Measurements from ENCODE around the gene ZDHHC3.

Gene ZDHHC3

DNA sequence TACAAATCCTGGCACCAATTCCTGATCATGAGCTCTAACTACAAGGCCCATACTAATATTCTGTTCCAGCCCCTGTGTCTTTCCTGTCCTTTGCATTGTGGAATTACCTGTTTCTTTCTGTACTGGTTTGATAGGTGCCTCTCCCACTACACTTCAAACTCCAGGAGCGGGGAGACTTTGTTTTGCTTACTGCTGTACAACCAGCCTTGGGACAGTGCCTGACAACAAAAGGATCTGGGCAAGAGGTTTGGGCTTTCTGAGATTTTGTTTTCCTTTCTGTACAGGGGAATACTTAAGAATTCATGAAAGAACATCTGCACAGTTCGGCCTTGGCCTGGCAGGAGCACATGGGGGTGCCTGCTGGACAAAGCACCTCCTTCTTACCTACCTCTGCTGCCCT lies 45.1 kb downstream of the ZDHHC3 start:
- DNase-seq (ENCODE audit: low read depth in 2 of 3, low spot score in 2 of 3) = no peak

DNA sequence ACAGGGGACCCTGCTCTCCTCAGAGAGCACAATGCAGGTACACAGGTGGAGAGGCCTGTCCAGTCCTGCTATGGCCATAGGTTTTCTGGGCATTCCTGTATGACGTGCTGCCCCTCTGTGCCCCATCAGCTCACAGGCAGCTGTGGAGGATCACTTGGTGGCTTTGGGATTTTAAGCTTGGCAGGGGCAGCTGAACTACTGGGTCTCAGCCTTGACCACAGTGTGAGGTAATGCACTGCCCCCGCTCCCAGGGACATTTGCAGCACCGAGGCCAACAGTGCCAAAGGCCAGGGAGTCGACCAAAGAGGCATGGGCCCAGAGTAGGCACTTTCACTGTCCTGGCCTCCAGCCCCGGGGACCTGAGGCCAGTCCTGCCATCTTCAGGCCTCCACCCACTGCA lies 46.2 kb downstream of the ZDHHC3 start:
- no peak for DNase-seq (ENCODE audit: low read depth in 2 of 3, low spot score in 2 of 3)

DNA sequence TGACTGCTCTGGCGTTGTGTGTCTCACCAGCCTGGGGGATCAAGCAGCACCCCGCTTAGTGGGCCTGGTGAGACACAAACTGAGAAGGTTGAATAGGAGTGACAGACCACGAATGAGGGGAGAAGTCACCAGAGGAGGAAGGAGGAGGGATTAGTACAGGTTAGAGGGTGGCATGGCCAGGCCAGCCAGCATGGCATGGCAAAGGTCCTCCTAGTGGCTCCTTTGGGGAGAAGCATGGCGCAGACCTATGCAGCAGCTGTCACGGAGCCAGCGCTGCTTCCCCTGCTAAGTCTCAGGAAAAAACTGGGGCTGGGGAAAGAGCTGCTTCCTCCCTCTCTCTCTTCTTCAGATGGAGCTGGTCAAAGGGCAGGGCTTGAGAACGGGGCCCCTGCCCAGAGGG lies 48.6 kb downstream of the ZDHHC3 start:
- DNase-seq (ENCODE audit: low read depth in 2 of 3, low spot score in 2 of 3) = no peak

DNA sequence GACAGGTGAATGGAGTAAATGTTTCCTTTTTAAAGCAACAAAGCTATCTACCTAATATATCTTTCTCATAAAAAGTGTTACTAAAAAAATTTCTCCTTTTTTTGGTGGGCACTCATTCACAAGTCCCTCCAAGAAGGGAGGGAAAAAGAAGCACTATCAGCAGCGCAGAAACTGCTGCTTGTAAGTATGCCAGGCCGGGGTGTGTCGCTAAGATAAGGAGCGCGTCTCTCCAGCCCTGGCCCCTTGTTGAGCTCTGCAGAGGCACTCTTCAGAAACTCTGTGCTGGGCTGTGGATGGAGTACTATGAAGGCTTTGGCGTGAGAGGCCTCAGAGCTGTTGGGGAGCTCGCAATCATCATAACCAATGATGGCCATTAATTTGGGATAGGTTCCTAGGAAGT lies 49.1 kb downstream of the ZDHHC3 start:
- DNase-seq (ENCODE audit: low read depth in 2 of 3, low spot score in 2 of 3) = no peak

DNA sequence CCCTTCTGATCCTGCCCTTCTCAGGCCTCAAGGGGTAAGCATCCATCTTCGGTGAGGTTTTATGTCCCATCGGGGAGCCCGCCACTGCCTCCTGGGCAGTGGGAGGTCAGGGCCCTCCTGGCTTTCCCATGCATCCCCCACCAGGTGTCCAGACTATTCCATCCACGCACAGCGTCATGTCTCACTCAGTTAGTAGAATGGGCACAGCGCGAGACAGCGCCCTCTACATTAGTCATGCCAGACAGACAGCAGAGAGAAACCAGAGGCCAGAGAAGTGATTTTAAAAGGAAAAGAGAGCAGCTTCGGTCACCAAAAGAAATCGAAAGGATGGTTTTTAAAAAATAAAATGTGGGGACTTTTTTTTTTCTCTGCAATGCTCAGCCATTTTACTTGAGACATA lies 49.8 kb downstream of the ZDHHC3 start:
- no peak for DNase-seq (ENCODE audit: low read depth in 2 of 3, low spot score in 2 of 3)

DNA sequence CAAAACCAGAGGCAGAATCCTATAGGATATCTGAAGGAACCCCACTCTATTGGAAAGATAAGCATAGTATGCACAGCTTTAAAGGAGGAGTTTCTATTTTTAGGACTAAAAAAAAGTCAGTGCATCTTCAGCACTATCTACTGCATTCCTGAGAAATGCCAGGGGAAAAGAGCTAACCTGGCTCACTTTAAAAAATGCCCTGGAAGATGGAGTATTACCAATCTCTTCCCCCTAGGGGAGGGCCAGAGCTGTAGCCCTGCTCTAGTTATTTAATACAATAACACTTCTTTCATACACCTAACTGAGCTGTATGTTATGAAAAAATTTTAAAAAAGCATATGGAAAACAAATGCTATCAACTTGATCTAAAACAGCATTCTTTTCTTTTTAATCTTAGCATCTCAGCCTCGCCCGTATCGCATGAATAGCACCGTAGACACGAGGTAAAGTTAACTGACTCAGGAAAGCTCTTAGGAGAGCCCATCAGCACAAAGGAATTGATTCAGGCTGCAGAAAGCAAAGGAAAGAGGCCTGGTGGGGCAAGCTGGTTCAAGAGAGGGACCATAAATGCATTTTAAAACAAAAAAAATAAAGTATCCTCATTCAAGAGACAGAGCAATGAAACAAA lies 51.4 kb downstream of the ZDHHC3 start:
- no peak for DNase-seq (ENCODE audit: low read depth in 2 of 3, low spot score in 2 of 3)

DNA sequence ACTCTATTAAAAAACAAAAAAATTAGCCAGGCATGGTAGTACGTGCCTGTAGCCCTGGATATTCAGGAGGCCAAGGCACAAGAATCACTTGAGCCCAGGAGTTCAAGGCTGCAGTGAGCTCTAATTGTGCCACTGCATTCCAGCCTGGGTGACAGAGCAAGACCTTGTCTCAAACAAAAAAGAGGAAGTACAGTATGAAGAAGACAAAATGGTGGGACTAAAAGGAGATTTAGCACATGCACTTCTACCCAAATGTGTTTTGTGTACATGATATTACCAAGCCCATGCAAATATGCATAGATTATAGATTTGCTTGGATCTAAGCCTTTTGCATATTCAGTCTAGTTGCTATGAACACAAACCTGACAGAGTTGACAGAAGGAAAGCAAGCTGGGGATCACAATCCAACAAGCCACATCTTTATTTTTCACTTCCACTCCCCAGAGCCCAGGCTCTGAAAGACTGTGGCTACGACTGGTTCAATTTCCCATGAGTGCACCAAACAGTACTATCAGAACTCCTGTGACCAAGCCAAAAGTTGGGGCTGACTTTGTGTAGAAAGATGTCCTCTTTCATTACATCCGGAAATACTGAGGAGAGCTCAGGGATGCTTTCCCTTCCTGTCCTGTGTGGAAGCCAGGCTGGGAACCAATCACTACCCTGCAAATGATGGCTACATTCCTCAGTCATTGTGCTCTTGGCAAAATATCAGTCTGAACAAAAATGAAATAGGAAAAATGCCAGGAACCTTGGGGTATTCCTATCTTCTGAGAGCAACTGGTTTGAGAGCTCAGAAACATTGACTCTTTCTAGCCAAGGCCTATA lies 52.1 kb downstream of the ZDHHC3 start:
- DNase-seq (ENCODE audit: low read depth in 2 of 3, low spot score in 2 of 3) = no peak

DNA sequence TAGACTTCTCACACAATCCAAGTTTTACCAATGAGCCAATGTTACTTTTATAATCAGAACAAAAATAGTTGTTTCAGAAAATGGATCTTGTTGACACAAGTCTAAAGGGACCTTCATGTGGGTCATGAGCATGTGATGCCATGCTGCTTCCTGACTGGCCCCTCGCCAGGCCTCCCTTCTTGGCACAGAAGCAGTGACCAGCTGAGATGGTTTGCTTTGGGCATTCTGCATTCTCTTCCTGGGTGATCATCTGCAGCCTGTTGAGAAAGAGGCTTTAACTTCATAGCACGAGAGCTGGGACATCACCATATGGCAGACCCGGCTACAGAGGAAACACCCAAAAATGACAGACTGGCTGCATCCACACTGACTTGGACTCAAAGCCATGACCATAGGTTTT lies 55.9 kb downstream of the ZDHHC3 start:
- no peak for DNase-seq (ENCODE audit: low read depth in 2 of 3, low spot score in 2 of 3)

DNA sequence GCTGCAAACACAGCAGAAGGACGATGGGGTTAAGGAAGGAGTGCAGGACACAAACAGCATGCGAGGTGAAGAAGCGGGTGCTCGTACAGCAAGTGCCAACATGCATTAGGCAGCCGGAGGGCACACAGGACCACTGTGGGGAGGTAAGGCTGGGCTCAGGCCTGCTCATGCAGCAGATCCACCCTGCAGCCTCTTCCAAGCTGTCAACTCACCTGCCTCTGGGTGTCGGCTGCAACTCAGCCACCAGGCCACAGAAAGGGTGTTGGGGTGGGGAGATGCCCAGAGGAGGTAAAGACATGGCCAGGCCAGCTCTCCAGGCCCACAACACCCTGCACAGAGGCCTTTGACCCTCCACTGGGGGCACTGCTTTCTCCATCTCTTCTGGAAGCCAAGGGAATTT lies 57.4 kb downstream of the ZDHHC3 start:
- no peak for DNase-seq (ENCODE audit: low read depth in 2 of 3, low spot score in 2 of 3)

DNA sequence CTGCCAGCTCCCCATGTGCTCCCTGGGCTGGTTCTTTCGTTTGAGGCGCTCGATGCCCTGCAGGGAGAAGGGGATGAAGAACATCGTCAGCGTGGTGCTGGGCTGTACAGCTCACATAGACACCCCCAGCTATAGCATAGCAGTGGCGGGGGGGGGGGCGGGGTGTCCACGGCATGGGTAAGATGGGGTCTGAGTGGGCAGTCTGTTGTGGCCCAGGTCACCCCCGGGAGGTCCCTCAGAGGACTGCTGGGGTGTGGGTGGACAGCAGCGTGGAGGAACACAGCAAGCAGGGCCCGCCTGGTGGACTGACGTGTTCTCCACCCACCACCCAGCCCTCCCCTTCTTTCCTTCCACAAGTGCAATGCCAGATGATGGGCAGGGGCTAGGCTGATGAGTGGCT lies 57.9 kb downstream of the ZDHHC3 start:
- DNase-seq (ENCODE audit: low read depth in 2 of 3, low spot score in 2 of 3) = no peak

DNA sequence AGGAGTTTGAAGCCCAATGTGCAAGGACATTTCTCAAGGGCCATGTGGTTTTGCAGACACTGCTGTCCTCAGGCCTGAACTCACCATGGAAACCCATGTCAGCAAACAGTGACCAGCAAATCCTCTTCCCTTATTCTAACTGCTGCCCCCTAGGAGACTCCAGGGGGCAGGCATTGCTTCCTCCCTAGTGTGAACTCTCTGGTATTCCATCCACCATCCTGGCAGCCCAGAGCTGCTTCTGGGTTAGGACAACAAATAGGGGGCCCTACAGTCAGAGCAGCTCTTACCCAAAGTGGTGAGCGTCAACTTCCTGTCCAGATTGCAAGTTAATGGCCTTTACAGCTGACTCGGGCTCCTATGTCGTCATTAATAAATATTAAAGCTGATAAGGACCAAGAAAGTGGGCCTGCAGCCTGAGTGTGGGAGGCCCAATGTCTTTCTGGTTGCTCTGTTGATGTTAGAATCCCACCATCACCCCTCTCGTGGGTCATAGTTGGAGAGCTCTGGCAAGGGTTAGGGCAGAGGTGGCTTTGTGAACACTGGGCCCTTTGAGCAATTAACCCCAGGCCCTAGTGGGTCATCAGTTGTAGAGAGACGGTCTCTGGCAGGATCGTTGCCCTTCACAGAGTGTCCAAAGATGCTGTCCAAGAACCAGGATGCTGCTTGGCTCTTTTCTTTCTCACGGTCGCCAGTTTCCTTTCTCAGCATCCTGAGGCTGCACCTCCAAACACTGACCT lies 60.1 kb downstream of the ZDHHC3 start:
- no peak for DNase-seq (ENCODE audit: low read depth in 2 of 3, low spot score in 2 of 3)

DNA sequence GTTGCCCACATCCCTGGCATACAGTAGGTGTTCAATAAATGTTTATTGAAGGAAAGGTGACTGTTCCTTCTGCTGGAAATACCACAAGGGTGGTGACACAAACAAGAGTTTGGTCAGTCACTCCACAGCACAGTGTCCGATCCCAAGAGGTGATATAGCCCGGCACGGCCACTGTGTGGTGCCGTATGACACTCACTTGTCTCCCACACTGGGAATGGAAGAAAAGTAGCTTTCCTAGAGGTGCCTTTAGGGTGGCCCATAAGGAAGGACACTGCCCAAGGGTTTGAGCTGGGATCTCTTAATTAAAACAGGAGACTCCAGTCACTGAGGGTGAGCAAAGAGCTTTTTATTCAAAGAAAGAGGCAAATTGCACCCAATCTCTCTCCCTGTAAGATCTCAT lies 61.0 kb downstream of the ZDHHC3 start:
- no peak for DNase-seq (ENCODE audit: low read depth in 2 of 3, low spot score in 2 of 3)

DNA sequence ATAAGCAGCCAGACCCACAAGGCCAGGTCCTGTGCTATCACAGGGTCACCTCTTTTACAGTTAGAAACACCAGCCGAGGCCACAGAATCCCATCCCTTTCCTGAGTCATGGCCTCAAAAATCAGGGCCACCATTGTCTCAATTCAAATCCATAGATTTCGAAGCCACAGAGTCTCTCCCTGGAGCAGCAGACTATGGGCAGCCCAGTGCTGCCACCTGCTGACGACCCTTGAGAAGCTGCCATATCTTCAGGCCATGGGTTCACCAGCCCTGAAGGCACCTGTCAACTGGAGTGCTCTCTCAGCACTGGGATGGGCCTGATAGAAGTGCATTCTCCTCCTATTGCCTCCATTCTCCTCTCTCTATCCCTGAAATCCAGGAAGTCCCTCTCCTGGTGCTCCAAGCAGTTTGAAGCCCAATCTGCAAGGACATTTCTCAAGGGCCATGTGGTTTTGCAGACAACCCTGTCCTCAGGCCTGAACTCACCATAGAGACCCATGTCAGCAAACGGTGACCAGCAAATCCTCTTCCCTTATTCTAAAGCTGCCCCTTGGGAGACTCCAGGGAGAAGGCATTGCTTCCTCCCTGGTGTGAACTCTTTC lies 62.0 kb downstream of the ZDHHC3 start:
- peak; percentile 25 to 33 (median 31) for DNase-seq (ENCODE audit: low read depth in 2 of 3, low spot score in 2 of 3)

DNA sequence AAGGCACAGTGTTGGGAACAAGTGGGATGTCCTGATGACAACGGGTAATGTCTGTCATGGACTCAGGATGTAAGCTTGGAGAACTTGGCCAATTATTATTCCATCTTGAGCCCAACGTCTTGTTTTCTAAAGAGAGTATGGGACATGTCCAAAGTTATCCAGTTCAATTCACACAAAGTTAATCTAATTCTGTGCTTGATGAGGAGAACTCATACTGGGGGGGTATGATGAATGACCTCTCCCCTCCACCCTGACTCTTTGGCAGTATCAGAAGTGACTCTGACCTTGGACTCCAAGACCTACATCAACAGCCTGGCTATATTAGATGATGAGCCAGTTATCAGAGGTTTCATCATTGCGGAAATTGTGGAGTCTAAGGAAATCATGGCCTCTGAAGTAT lies 65.3 kb downstream of the ZDHHC3 start:
- no peak for DNase-seq (ENCODE audit: low read depth in 2 of 3, low spot score in 2 of 3)

DNA sequence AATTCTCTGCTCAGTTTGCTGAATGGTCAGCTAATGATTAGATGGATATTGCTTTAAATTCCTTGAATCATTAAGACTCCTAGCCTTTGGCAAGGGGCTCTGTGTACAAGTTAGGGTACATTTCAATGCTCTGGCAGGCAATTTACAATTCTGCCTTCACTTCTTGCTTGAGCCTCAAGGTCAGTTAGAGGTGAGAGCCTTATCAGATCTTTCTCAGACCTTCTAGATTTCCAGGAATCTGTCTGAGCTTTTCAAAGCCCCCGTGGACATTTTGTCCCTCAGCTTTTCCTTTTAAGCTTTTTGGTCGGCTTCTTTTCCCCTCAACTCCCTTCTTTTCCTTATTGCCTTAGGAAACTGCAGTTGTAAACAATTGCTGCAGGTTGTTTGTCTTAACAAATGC lies 66.9 kb downstream of the ZDHHC3 start:
- no peak for DNase-seq (ENCODE audit: low read depth in 2 of 3, low spot score in 2 of 3)

DNA sequence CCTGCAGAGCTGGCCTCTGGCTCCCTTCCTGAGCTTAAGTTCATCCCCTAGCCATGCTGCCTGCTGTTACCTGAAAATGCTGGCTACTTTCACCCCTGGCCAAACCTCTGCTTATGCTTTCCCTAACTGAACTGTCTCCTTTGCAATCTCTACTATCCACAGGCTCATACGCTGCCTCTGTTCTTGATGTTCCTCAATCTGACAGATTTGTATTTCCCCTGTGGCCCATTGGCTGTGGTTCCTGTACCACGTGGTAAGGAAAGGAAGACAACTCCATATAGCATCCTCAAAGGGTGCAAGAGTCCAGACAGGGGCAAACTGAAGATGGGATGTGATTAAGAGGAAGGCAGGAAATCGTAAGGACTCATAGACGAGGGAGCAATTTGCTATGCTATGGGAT lies 68.4 kb downstream of the ZDHHC3 start:
- no peak for DNase-seq (ENCODE audit: low read depth in 2 of 3, low spot score in 2 of 3)

DNA sequence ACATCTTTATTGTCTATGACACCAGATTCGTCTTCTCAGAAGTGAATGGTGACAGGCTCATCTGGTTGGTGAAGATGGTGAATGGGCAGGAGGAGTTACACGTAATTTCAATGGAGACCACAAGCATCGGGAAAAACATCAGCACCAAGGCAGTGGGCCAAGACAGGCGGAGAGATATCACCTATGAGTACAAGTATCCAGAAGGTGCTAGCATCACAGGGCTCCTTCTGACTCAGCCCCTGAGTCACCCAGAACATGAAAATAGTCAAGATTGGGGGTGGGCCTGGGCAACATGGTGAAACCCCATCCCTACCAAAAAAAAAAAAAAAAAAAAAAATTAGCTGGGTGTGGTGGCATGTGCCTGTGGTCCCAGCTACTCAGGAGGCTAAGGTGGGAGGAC lies 69.0 kb downstream of the ZDHHC3 start:
- no peak for DNase-seq (ENCODE audit: low read depth in 2 of 3, low spot score in 2 of 3)

DNA sequence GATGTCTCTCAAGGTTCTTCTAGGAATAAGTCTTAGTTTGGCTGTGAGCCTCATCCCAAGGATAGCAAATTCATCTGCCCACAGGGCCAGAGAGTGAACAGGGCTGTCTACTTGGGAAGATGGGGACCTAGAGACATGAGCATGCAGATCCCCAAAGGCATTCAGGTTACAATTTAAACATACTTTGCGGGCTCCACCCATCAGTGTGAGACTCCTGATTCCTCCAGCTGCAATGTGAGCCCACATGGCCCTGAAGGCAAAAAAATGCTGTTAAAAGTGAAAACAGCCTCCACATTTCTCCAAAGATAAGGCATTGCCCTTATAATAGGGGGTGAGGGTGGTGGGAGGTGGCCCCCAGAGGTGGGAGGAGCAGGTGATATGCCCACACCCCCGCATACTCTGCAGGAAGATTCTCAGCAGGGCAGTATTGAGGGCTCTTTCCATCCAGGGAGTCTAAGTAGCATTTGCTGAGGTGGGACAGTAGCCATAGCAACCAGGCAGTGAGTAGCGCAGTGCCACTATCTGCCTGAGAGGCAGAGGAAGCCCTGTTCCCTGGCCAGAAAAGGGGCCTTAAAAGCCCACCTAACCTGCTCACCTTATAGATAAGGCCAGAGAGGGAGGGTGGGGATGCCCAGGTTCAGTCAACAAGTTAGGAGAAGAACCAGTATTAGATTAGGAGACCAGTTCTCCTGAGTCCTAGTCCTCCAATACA lies 70.4 kb downstream of the ZDHHC3 start:
- DNase-seq (ENCODE audit: low read depth in 2 of 3, low spot score in 2 of 3) = no peak

DNA sequence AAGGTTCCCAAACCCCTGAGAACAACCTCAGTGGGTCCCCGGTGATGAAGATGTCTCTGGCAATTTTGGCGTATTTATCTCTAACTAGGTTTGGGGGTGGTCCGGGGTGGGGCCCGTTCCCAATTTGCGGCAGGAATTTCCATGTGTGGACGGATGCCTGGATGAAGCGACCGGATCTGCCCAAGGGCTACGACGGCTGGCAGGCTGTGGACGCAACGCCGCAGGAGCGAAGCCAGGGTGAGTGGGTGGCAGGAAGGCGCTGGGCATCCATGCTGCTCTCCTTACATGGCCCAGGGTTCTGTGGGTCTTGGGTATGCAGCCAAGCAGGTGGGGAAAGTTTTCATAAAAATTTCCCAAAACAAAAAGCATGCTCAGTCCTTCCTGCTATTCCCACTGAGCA lies 72.2 kb downstream of the ZDHHC3 start:
- no peak for DNase-seq (ENCODE audit: low read depth in 2 of 3, low spot score in 2 of 3)

DNA sequence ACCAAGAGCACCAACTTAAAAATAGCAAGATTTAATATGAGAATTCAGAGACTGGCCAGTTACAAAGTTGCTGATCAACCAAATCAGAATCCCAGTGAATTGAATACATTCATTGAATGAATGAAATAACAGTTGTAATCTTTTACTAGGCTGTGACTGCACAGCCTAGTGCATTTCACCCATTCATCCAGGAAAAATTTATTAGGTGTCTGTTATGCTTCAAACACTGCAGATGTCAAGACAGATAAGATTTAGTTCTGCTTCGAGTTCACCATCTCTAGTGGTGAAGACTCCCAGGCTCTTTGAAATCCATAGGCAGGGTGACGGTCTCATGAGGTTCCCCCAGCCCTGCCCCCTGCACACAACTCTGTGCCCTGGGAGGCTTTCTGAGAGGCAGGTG lies 72.7 kb downstream of the ZDHHC3 start:
- no peak for DNase-seq (ENCODE audit: low read depth in 2 of 3, low spot score in 2 of 3)

DNA sequence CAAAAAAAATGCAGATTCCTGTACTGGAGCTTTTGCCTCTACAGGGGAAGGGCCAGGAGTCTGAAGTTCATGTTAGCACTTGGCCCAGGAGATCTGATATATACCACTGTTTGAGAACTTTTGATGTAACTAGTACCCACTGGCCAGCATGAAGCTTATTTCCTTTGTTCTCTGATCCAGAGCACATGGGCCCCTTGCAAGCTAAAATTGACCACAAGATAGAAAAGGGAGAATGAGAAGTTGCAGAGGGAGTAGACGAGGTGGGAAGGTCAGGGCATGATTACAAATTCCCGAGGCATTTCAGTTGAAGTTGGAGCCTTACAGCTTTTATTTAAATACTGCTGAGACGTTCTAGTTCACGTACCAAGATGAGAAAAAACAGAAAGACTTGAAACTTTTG lies 73.3 kb downstream of the ZDHHC3 start:
- no peak for DNase-seq (ENCODE audit: low read depth in 2 of 3, low spot score in 2 of 3)

All from activated CD8-positive, alpha-beta memory T cell treated with anti-CD3 and anti-CD28 coated beads for 48 hours (primary cell).